GM19023 (cell line): ENCODE measurements around the gene ZSWIM6.

Source experiments
- ATAC-seq: cut with Tn5 transposase; IDR thresholded peaks from one replicate; pipeline ENCODE4 v1.9.1; 2021; ENCODE audit warnings: mild to moderate bottlenecking, moderate library complexity; ENCODE audit not compliant: unreplicated experiment

The ZSWIM6 gene

DNA sequence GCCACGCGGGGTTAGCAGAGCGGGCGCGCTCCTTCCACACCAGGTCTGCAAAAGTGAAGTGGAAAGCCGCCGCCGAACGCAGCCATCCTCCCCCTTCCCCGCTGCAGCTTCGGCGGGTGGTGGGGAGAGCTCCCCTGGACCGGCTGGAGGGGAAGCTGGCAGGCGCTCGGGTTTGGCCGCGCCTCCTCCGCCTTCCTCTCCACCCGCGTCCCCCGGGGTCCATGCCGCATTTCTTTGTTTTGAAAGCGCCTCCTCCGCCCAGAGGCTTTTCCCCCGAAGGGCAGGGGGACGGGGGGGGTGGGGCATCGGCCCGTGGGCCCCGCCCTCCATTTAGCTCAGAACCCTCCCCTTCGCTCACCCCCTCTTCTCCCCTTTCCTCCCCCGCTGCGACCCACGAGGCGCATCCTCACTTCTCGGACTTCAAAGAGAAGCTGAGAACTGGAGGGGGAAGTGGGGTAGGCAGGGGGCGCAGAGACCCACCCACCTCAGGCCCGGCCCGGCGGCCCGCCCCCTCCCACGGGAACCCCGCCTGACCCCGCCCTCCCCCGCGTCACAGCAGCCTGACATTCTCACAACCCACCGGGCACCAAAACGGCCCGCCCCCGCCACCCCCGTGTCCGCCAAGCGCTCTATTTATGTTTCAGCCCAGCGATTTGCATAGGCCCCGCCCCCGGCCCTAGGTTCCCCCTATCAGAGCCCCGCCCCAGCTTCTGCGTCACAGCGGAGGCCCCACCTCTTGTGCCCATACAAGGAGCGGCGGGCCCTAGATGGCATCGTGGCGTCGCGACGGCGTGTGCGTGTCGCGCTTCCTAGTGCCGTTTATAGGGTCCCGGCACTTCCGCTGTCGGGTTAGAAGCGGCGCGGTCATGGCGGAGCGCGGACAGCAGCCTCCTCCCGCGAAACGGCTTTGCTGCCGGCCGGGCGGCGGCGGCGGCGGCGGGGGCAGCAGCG is at the start of gene ZSWIM6:
Gene ZSWIM6 (plus strand): TSS at position 852 of the 951 bp plus-strand sequence. CDS start 15 bp downstream, at position 867.
- ATAC-seq: peak; percentile 70

DNA sequence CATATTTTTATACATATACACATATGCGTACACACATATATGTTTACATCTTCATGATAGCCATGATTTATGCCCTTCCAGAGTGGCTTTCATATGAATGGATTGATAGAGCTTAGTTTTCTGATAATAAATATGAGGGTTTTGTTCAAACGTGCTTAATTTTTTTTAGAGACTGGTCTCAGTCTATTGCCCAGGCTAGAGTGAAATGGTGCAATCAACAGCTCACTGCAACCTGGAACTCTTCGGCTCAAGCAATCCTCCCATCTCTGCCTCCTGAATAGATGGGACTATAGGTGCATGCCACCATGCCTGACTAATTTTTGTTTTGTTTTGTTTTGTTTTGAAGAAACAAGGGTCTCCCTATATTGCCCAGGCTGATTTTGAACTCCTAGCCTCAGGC is 48.6 kb upstream of the ZSWIM6 start:
- ATAC-seq: no peak

DNA sequence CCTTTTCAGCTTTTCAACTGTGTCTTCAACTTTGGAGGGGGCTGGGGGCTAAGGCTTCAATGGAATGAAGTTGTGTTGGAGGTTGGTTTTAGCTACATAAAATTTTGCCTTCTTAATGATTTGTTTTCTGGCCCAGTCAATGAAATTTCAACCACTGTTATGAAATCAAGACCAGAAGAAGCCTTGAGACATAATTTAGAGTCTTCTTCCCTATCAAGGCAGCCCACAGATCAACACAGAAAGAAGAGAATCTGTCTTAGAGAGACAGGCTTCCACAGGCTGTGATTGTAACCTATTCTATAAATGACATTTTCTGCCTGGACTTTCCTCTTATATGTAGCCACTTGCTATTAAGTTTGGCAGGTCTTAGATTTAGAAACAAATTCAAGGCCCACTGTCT is 46.5 kb upstream of the ZSWIM6 start:
- ATAC-seq: no peak

DNA sequence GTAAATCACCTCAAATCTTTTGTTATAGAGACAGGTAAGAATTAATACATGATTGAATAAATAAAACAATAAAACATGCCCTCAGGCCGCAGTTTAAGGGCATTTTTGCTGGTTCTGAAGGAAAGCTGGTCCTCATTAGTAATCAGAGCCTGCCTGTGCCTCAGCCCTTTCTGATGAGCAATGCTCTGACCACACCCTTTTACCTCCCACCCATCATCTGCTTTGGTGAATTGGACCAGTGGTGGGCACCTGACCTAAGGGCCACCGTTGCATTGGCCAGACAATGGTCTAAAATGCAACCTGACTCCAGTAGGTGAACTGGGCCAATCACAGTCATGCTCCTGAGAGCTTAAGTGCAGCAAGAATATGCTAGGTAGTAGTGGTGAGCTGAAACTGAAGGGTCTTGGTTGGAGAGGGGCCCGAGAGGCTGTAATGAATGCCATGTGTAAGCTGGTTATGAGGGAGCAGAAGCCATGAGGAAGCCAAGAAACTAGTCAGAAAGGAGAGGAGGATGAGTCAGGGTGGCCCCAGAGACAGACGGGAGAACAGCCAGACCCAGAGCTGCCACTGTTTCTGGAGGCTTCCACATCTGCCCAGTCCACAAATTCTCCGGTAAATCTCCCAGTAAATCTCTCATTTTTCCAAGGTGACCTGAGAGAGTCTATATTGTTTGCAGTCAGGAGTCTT is 45.5 kb upstream of the ZSWIM6 start:
- ATAC-seq: no peak

DNA sequence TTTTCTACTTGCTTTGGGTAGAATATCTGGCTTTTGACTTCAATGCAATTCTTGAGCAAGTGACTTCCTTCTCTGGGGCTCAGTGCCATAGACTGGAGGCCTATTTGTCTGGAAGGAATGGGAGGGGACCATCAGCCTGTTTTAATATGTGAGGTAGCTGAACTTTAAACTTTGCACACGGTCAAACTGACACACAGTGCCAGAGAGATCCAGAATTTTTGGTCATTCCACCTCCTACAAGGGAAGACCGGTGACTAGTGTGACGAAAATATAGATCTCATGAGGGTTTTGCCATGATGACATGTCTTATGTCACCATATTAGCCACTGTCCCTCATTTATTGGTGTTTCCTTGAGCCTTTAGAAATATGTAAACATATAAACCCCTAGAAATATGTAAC is 44.6 kb upstream of the ZSWIM6 start:
- ATAC-seq: no peak

DNA sequence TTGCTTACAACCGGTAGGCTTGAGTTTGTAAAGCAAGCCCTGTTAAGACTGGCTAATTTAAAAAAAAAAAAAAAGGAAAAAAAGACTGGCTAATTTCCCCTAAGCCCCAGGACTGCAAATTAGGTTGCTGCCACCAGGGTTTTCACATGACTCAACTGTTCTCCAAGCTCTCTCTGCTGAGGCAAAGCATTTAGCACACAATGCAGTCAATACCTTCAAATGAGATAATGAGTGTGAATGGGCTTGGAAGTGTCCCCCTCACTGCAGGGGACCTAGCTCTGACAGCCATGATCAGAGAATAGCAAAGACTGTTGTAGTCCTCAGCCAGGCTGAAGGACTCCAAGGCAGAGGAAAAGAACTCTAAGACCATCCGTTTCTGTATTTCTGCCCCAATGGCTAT is 42.8 kb upstream of the ZSWIM6 start:
- no peak for ATAC-seq

DNA sequence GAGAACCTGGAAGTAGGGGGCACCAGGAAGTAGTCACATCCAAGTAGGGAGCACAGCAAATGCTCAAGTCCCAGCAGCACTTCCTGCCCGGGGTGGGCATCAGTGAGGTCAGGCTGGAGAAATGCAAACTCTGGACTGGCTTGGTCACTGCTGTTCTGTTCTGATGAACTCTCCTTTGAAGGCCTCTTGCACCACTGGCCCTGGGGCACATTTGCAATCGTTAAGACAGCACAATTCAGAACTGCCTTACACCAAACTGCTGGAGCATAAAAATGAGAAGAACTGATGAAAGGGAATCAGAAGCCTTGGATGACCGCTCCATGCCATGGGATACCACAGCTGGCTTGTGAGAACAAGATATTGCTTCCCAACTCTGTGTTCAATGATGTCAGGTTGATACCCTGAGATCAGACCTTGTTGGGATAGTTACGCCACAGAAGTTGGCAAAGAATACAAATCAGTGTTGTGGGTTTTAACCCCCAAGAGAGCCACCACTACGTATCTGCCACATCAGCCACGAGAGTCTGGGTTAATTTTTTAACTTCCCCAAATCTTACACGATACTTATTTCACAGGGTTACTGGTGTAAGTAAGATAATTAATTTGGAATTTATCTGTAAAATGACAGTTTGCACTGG is 42.3 kb upstream of the ZSWIM6 start:
- no peak for ATAC-seq

DNA sequence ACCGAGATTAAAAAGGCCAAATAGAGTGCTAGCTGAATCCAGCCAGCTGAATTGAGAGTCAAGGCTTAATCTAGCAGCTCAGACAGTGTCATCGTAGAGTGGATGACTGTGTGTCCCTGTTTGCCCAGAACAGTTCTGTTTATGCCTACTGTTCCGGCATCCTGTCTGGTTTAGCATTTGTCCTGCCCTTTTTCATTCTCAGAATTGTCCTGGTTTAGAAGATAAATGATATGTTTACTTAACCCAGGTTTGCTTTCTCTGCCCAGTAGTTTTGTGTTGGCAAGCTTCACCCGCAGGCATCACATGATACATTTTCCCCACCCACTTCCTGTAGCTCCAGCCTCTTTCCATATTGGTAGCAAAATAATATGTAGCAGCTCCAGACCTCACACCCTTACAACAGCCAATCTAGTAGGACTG is 41.3 kb upstream of the ZSWIM6 start:
- ATAC-seq: no peak

DNA sequence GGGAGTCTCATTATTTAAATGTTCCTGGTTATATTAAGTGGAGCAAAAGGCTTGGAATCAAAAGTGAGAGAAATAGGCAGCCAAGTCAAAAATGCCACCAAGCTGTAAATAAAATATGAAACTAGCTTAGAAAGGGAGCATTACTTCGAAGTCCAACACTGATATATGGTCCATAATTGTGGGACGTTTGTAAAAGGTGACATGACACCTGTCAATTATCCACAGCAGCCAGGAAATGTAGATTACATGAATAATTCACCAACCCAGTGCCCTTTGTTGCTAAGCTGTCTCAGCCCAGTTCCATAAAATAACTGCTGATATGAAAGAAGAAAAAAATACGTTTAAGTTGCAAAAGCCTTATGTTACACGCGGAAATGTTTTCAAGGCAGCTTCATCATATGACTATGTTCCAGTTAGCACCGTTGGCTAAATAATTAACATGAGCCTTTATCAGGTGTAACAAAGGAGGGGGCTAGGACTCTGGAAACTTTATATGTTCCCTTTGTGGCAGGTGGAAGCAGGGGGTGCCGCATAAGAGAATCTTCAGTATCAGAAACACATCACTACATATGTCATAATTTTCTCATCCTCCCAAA is 39.9 kb upstream of the ZSWIM6 start:
- ATAC-seq: no peak

DNA sequence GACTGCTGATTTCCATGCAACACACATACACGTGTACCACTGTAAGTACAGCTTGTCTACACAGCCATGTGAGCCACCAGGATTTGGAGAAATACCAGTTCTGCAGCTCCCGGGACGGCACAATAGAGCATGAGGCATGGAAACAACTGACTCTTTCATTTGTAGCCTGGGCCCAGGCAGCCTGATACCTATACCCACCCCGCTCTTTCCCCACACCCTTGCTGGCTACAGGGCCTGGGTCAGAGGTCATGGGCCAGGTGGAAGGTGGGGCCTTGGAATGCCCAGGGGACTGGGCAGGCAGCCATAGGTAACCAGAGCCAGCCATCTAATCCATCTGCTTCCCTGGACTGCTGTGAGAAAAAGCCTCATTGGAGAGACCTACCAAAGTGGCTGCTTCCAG is 39.0 kb upstream of the ZSWIM6 start:
- ATAC-seq: no peak

DNA sequence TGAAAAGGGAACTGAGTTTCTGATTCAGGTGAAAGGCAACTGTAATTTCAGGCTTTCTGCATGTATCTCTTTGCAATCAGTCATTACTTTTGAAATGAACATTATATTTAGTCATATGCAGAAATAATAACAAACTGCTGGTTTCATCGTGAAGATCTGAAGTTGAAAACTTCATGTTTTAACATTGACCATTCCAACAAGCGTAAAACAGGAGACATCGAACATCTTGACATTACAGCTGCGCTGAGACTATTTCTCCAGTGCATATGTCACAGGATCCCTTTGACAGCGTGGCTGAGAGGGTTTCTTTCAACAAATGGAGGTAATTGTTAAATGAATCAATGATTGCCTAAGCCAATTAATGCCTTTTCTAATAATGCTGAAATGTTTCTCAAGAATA is 38.2 kb upstream of the ZSWIM6 start:
- no peak for ATAC-seq

DNA sequence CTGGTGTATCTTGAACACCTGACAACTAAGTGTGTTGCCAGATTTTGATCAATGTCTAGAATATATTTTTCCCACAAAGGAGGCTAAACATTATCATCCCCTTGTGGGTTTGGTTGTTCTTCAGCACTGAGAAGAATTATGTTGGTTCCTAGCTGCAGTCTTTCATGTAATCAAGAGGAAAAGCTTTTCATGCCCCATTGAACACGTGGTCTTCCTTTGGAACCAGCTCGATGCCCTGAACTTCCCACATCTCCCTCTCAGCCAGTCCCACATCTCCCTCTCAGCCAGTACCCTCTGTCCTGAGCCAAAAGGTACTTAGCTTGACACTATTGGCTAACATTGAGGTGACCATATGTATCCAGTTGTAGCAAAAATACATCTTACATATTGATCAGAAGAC is 36.7 kb upstream of the ZSWIM6 start:
- no peak for ATAC-seq

DNA sequence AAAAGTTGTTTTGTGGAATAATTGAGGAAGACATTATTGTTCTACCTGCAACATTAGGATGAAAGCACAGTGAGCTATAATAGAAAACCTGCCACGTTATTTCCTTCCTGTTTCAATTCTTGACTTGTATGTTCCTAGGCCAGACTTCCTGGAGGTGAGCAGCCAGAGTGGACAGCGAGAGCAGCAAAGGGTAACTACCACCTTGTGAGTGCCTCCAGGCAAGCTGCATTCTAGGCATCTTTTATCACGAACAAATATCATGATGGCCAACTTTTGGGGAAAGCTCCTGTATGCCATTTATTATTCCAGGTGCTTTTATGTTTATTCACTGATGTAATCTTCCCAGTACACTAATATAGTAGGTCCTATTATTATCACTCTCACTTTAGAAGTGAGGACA is 34.0 kb upstream of the ZSWIM6 start:
- ATAC-seq: no peak

DNA sequence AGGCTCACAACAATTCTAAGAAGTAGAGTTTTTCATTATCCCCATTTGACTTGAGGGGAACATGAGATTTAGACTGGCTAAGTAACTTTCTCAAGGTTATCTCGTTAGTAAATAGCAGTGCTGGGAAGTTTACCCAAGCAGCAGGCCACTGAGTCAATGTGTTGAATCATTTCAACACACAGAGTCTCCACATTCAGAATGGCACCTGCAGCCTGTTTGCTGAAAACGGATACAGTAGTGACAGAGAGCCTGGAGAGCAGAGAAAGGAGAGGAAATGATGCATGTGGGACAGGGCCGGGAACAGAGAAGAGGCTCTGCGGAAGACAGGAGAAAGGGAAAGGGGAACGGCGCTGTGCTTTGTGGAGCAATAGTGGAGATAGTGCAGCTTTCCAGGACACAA is 33.5 kb upstream of the ZSWIM6 start:
- no peak for ATAC-seq

DNA sequence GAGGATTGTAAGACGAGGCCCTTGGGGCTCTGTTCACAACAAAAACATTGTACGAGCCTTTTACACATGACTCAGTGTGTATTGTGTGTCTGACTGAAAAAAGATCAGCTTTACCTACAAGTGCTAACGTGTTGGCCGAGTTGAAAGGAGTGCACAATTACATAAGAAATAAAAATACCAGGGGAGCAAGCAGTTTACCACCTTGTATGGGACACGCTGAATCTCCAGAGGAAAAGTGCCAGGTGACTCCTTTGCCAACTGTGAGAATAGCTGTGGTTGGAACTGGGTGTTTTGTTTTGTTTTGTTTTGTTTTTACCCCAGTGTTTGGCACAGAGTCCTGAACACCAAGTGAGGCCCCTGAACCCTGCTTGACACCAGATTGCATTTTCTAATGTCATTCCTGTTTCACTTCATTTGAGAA is 32.8 kb upstream of the ZSWIM6 start:
- ATAC-seq: no peak

DNA sequence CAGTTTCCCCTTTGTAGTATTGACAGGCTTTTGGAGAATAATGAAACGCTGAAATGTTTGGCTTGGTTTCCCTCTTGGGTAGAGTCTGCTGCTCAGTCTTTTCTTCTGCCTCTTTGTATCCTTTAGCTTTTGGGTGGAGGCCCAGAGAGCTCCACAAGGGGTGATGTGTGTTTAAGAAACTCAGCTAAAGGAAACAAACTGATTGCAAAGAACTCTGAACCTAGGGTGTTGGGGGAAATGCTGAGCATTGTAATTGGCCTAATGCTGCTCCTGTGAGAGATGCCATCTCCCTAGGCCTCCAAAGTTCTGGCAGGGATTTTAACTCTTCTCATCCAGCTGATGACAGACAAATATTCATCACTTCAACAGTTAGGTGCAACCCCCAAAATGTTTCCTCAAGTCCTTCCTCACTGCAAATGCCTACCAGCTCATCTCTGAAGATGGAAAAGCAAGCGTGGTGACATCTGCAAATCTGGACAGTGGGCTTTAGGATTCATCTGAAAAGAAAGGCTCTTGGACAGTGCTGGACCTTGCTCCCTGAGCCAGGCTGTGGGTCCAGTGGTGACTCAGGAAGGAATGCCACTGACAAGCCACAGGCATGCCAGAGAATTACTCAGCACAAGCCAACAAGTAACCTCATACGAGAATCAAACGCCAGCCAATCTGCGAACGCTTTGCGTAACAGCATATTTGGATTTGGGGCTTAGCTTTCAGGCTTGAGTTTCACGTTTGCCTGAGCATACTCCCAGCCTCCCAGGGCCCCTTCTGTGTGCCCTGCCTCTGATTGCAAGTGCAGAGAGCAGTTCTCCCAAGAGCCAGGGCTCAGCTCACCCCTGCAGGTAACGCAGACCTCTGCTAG is 30.5 kb upstream of the ZSWIM6 start:
- no peak for ATAC-seq

DNA sequence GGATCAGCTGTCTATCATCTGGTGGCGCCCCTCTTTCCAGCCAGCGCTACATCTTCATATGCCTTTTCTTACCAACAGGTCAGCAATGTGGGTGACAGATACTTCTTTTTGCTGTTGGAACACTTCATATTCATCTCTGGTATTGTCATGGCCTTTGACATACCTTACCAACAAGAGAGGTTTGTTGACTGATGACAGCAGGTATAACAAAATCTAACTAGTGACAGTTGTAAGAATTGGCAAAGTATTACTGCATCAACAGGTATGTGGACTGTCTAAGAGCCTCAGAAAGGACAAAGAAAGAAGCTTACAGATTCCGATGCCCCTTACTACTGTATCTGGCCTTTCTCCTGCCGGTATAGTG is 29.9 kb upstream of the ZSWIM6 start:
- ATAC-seq: no peak

DNA sequence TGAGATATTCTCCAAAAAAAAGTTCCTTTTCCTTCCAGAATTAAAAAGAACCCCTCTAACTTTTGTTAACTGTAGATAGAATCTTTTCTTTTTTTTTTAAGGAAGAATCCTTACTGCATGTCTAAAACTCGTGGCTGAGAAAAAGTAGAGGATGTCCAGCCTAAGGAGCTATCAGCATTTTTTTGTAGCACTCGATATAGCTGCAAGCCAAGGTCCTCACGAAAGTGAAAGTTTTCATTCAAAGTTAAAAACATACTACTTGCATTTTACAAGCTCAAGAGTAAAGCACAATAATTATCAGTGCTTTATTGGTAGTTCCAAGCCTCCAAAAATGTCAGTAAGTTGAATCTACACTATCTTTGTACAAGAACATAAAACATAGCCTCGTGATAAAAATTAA is 28.7 kb upstream of the ZSWIM6 start:
- no peak for ATAC-seq

DNA sequence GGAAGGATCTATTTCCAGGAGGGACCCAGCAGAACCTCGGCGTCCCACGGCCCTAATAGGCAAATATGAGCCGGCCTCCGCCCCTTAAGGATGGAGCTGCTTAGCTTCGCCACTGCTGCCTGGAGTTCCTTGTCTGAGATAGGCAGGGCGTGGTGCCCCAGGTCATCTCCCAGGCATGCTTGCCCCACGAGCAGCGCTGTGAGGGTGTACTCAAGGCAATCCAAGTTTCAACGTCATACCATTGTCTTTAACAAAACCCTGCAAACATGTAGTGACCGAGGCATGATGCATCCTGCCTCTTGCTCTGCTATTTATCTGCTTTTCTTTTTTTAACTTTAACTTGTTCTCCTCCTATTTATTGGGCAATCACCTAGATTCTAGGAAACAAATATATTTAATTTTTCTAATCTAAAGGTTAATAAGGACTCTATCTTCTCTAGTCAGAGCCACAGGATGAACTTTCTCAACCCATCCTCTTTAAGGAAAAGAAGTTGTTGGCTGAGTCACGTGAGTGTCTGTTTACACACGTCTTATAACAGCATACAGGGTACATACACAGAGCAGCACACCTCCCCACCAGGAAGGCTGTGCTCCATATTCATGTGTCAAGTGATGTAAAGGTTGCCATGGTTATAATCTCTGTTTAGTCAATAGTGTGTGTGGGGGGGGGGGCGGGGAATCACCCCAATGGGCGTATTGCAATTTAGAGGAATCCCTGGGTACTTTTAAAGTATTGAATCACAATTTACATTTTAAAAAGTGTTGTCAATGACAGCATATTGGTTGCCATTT is 27.3 kb upstream of the ZSWIM6 start:
- ATAC-seq: no peak
